Kasumi-1 (cell line): ENCODE measurements around the gene PDCD10.
A peak's percentile ranks its signal among the peaks of the same experiment; 100 is the strongest.

Experiments
- DNase-seq, 2 experiments: peaks; one replicate each; lab custom pipeline; 2025; lab: John Stamatoyannopoulos, UW

Gene PDCD10

GRCh38 chr3:167734498-167735232 lies at the start of gene PDCD10:
Gene PDCD10, minus strand, starts transcription at chr3:167734892. Its CDS starts 14,735 bp downstream, at chr3:167720157.
- peak; percentile 99 for DNase-seq

GRCh38 chr3:167783781-167784180 lies 49.1 kb upstream of the PDCD10 start:
- DNase-seq, result no peak

- no peak for DNase-seq
Observed at GRCh38 chr3:167780214-167780883, 45.7 kb upstream of the PDCD10 start.

- DNase-seq, result no peak
Observed at GRCh38 chr3:167777356-167777755, 42.7 kb upstream of the PDCD10 start.

GRCh38 chr3:167776066-167776685 lies 41.5 kb upstream of the PDCD10 start:
- DNase-seq, result no peak

- DNase-seq, result no peak
Observed at GRCh38 chr3:167773584-167773983, 38.9 kb upstream of the PDCD10 start.

GRCh38 chr3:167772992-167773391 lies 38.3 kb upstream of the PDCD10 start:
- DNase-seq, result no peak

GRCh38 chr3:167762296-167762695 lies 27.6 kb upstream of the PDCD10 start:
- DNase-seq, result no peak

GRCh38 chr3:167761302-167761701 lies 26.6 kb upstream of the PDCD10 start:
- DNase-seq, result no peak

- DNase-seq, result no peak
Observed at GRCh38 chr3:167754049-167754448, 19.4 kb upstream of the PDCD10 start.

- no peak for DNase-seq
Observed at GRCh38 chr3:167750272-167750971, 15.7 kb upstream of the PDCD10 start.

GRCh38 chr3:167749728-167750127 lies 15.0 kb upstream of the PDCD10 start:
- DNase-seq, result no peak

GRCh38 chr3:167749209-167749608 lies 14.5 kb upstream of the PDCD10 start:
- no peak for DNase-seq

GRCh38 chr3:167743799-167744198 lies 9.1 kb upstream of the PDCD10 start:
- DNase-seq, result peak; percentile 25 to 52

- DNase-seq, result no peak
Observed at GRCh38 chr3:167742338-167742737, 7.6 kb upstream of the PDCD10 start.

- peak; percentile 65 to 79 for DNase-seq
Observed at GRCh38 chr3:167740961-167741587, 6.4 kb upstream of the PDCD10 start.

GRCh38 chr3:167739190-167739810 lies 4.6 kb upstream of the PDCD10 start:
- no peak for DNase-seq

- no peak for DNase-seq
Observed at GRCh38 chr3:167738037-167738436, 3.3 kb upstream of the PDCD10 start.

GRCh38 chr3:167736997-167737396 lies 2.3 kb upstream of the PDCD10 start:
- DNase-seq, result no peak

GRCh38 chr3:167736264-167736787 lies 1.6 kb upstream of the PDCD10 start:
- DNase-seq, result no peak
